Sciatic nerve (tissue), 2 donors: Measurements from ENCODE around the gene TMEM52. TPM values are rescaled to one million over a fixed set of nuclear protein-coding genes. Genes with fewer than 3 reads are reported as not detected.

ENCODE experiments used
- ATAC-seq: fragments of 200-7000 bp; cut with Tn5 transposase; one replicate; pipeline ENCODE4 v1.9.1; 2020; ENCODE audit warnings: mild to moderate bottlenecking, moderate library complexity
- DNase-seq: peaks from one replicate; pipeline ENCODE4 v3.0.0-alpha.2; 2020; ENCODE audit warnings: low spot score
- intact Hi-C: fragments of 100-400 bp; cut with DNase I; formaldehyde crosslinking; loops from one replicate; pipeline ENCODE4 v1.14.2; 2022
- total RNA-seq: library from RNA; stranded (reverse); fragmentation: NEBNext Ultra II Directional; extraction: Animal tissue kit (Norgen Biotek cat#: 25700); gene quantifications from one replicate; pipeline ENCODE4 v1.2.1, GENCODE V29; 2021
- donor health status: DM: no; HTN: no; CAD: no.
- donor health status: DM: no; HTN: no; CAD: no.

TMEM52 gene
- total RNA-seq, 1 donor from 2014 or later: 0.80 TPM

GRCh38 chr1:1929639-1930545, 10.8 kb upstream of the TMEM52 start:
- DNase-seq (no peak), ATAC-seq (no peak)
- intact Hi-C loops: no loop called here

GRCh38 chr1:1929102-1929638, 10.1 kb upstream of the TMEM52 start:
- DNase-seq: no peak
- intact Hi-C loops: no loop called here
- ATAC-seq: no peak

GRCh38 chr1:1928231-1929101, 9.4 kb upstream of the TMEM52 start:
- DNase-seq (no peak), ATAC-seq (no peak)
- intact Hi-C loops: no loop called here

GRCh38 chr1:1927751-1928150, 8.7 kb upstream of the TMEM52 start:
- ATAC-seq (no peak), DNase-seq (no peak)
- intact Hi-C loops: no loop called here

- intact Hi-C loops: no loop called here
- DNase-seq (no peak), ATAC-seq (no peak)
Measured at GRCh38 chr1:1926886-1927660, 8.0 kb upstream of the TMEM52 start.

- ATAC-seq (no peak), DNase-seq (no peak)
- intact Hi-C loops: no loop called here
Measured at GRCh38 chr1:1926346-1926811, 7.3 kb upstream of the TMEM52 start.

GRCh38 chr1:1925437-1926345, 6.6 kb upstream of the TMEM52 start:
- ATAC-seq (no peak), DNase-seq (no peak)
- intact Hi-C loops: no loop called here

GRCh38 chr1:1924849-1925248, 5.8 kb upstream of the TMEM52 start:
- DNase-seq: no peak
- intact Hi-C loops: no loop called here
- ATAC-seq: no peak

GRCh38 chr1:1924386-1924785, 5.3 kb upstream of the TMEM52 start:
- ATAC-seq (no peak), DNase-seq (no peak)
- intact Hi-C loops: no loop called here

GRCh38 chr1:1922956-1923833, 4.1 kb upstream of the TMEM52 start:
- peak; percentile 59 for DNase-seq
- intact Hi-C loops: no loop called here
- ATAC-seq: no peak

GRCh38 chr1:1922702-1922955, 3.5 kb upstream of the TMEM52 start:
- ATAC-seq (no peak), DNase-seq (no peak)
- intact Hi-C loops: no loop called here

GRCh38 chr1:1921901-1922701, 3.0 kb upstream of the TMEM52 start:
- DNase-seq (peak; percentile 62), ATAC-seq (no peak)
- intact Hi-C loops: no loop called here

GRCh38 chr1:1921459-1921862, 2.4 kb upstream of the TMEM52 start:
- DNase-seq: peak; percentile 58
- intact Hi-C loops: no loop called here
- ATAC-seq: no peak

- no peak for ATAC-seq
- peak; percentile 66 for DNase-seq
- intact Hi-C loops: no loop called here
Measured at GRCh38 chr1:1920608-1921458, 1.8 kb upstream of the TMEM52 start.

- ATAC-seq (peak; percentile 1), DNase-seq (no peak)
- intact Hi-C loops: no loop called here
Measured at GRCh38 chr1:1920057-1920607, 1.1 kb upstream of the TMEM52 start.
